SK-N-SH (cell line): ENCODE data around the gene SULT1A1. TPM values are rescaled to one million over a fixed set of nuclear protein-coding genes. Genes with fewer than 3 reads are reported as not detected.

ENCODE experiments used
- CTCF ChIA-PET: fragments of 300-600, 350-600 bp; formaldehyde crosslinking; extraction: SDS; loops from one replicate; lab custom pipeline; 2021; lab: Yijun Ruan, JAX
- POLR2A ChIA-PET: fragments of 350-600 bp; sonication (Branson Sonifier 250); formaldehyde crosslinking; extraction: SDS; loops from one replicate; lab custom pipeline; 2020; ENCODE audit warnings: antibody characterized with exemption, inconsistent platforms; lab: Yijun Ruan, JAX
- DNase-seq: peaks from one replicate; pipeline ENCODE4 v3.0.0; 2012
- H2AFZ ChIP-seq: fragments of 200-600 bp; sonication (generic); 2 replicates; pipeline ENCODE4 v1.8.1; 2016; ENCODE audit warnings: antibody characterized with exemption, mild to moderate bottlenecking, low read depth
- H3F3A ChIP-seq: fragments of 200-600 bp; sonication (generic); replicated peaks from 2 replicates; pipeline ENCODE3; 2016; ENCODE audit warnings: antibody characterized with exemption, mild to moderate bottlenecking; ENCODE audit not compliant: insufficient read depth
- H3K27ac ChIP-seq, 2 experiments: fragments of 200-500 bp in 1 of 2; fragments of 200-600 bp in 1 of 2; sonication (Bioruptor generic) in 1 of 2; sonication (generic), shearing (Covaris generic) in 1 of 2; 2 replicates each; pipeline versions ENCODE4 v1.5.1 to v1.6.1; 2014 to 2016; ENCODE audit warnings: low read depth in 2 of 2, inconsistent platforms in 1 of 2, low read length in 1 of 2, mild to moderate bottlenecking in 1 of 2, mixed read lengths in 1 of 2
- H3K27me3 ChIP-seq: fragments of 200-600 bp; sonication (generic), shearing (Covaris generic); 2 replicates; pipeline ENCODE4 v1.6.1; 2016; ENCODE audit warnings: mixed run types; ENCODE audit not compliant: insufficient read depth
- H3K36me3 ChIP-seq, 2 experiments: fragments of 200-500 bp in 1 of 2; fragments of 200-600 bp in 1 of 2; sonication (Bioruptor generic) in 1 of 2; sonication (generic) in 1 of 2; replicated peaks in 1 of 2; 2 replicates each; pipeline versions ENCODE3 to v1.5.1; 2014 to 2016; ENCODE audit warnings: low read length in 1 of 2, mild to moderate bottlenecking in 1 of 2; ENCODE audit not compliant: insufficient read depth in 2 of 2, control insufficient read depth in 1 of 2
- H3K4me1 ChIP-seq, 2 experiments: fragments of 200-500 bp in 1 of 2; fragments of 200-600 bp in 1 of 2; sonication (Bioruptor generic) in 1 of 2; sonication (generic), shearing (Covaris generic) in 1 of 2; 2 replicates each; pipeline versions ENCODE4 v1.5.1 to v1.6.1; 2014 to 2016; ENCODE audit warnings: low read depth in 1 of 2, low read length in 1 of 2, mixed run types in 1 of 2; ENCODE audit not compliant: insufficient read depth in 2 of 2, control insufficient read depth in 1 of 2
- H3K4me2 ChIP-seq: fragments of 200-600 bp; sonication (generic), shearing (Covaris generic); 2 replicates; pipeline ENCODE4 v1.6.1; 2017; ENCODE audit warnings: mixed run types
- H3K4me3 ChIP-seq, 2 experiments: fragments of 200-500 bp in 1 of 2; fragments of 200-600 bp in 1 of 2; sonication (Bioruptor generic) in 1 of 2; sonication (generic), shearing (Covaris generic) in 1 of 2; 2 replicates each; pipeline versions ENCODE4 v1.5.1 to v1.8.1; 2014 to 2016; ENCODE audit warnings: low read depth in 2 of 2, inconsistent platforms in 1 of 2, low read length in 1 of 2, mild to moderate bottlenecking in 1 of 2, mixed read lengths in 1 of 2, moderate library complexity in 1 of 2
- H3K79me2 ChIP-seq: fragments of 200-600 bp; sonication (generic); 2 replicates; pipeline ENCODE4 v1.8.1; 2017; ENCODE audit warnings: mild to moderate bottlenecking; ENCODE audit not compliant: insufficient read depth
- H3K9ac ChIP-seq: fragments of 200-600 bp; sonication (generic); 2 replicates; pipeline ENCODE4 v1.6.1; 2017; ENCODE audit warnings: mixed run types
- H3K9me2 ChIP-seq: fragments of 200-600 bp; sonication (generic); 2 replicates; pipeline ENCODE4 v1.6.1; 2017; ENCODE audit warnings: mixed run types
- H3K9me3 ChIP-seq: fragments of 200-600 bp; sonication (generic); 2 replicates; pipeline ENCODE4 v1.6.1; 2017; ENCODE audit warnings: mixed run types, mild to moderate bottlenecking, moderate library complexity
- H4K20me1 ChIP-seq: fragments of 200-600 bp; sonication (generic); 2 replicates; pipeline ENCODE4 v1.6.1; 2017; ENCODE audit warnings: mild to moderate bottlenecking, mixed run types; ENCODE audit not compliant: insufficient read depth
- EP300 ChIP-seq, 2 experiments: IDR thresholded peaks; 2 replicates each; pipeline versions ENCODE4 v1.4.0 to v1.6.1; 2012; ENCODE audit warnings: borderline replicate concordance in 1 of 2, low read depth in 1 of 2, low read length in 1 of 2
- FOXJ3 ChIP-seq: sonication (generic); formaldehyde crosslinking; IDR thresholded peaks from 2 replicates; pipeline ENCODE4 v1.5.1; 2020; ENCODE audit warnings: mild to moderate bottlenecking, missing genetic modification reagents
- JUND ChIP-seq: IDR thresholded peaks from 2 replicates; pipeline ENCODE4 v1.4.0; 2012
- MEF2A ChIP-seq: IDR thresholded peaks from 2 replicates; pipeline ENCODE4 v1.4.0; 2012; ENCODE audit warnings: low read depth, borderline replicate concordance
- MXI1 ChIP-seq: IDR thresholded peaks from 2 replicates; pipeline ENCODE4 v1.6.1; 2012; ENCODE audit warnings: mild to moderate bottlenecking, low read depth, low read length, improper control_type of control experiment
- NRF1 ChIP-seq: IDR thresholded peaks from 2 replicates; pipeline ENCODE4 v1.6.1; 2012; ENCODE audit warnings: low read depth, mild to moderate bottlenecking, low read length
- RAD21 ChIP-seq: IDR thresholded peaks from 2 replicates; pipeline ENCODE4 v1.6.1; 2012; ENCODE audit warnings: mild to moderate bottlenecking, low read length
- RFX5 ChIP-seq: IDR thresholded peaks from 2 replicates; pipeline ENCODE4 v1.6.1; 2012; ENCODE audit warnings: mild to moderate bottlenecking, improper control_type of control experiment, low read length
- RXRA ChIP-seq: IDR thresholded peaks from 2 replicates; pipeline ENCODE4 v1.4.0; 2012; ENCODE audit warnings: low read depth, mild to moderate bottlenecking, borderline replicate concordance
- TAF1 ChIP-seq: IDR thresholded peaks from 2 replicates; pipeline ENCODE4 v1.6.1; 2012; ENCODE audit warnings: low read depth, mild to moderate bottlenecking, low read length, moderate library complexity, borderline replicate concordance
- TEAD4 ChIP-seq: IDR thresholded peaks from 2 replicates; pipeline ENCODE4 v1.4.0; 2012; ENCODE audit warnings: mild to moderate bottlenecking, borderline replicate concordance; ENCODE audit not compliant: insufficient read depth
- WGBS: methylation state at CpG from one replicate; pipeline ENCODE4 v1.1.6; 2017; ENCODE audit warnings: low lambda C conversion rate; 5-methylcytosine and 5-hydroxymethylcytosine counted together
- polyA plus RNA-seq, 3 experiments: library from polyadenylated mRNA; depleted of rRNA; stranded (reverse); fragments of >200 nt; gene quantifications; 2 replicates each; pipeline ENCODE4 v1.2.3, GENCODE V29; 2012
- TF ChIP-seq, protein P1 (sequence below): fragments of 150-350 bp; IDR thresholded peaks from 2 replicates; pipeline ENCODE4 v1.6.1; 2016; ENCODE audit warnings: mild to moderate bottlenecking, low read depth, low read length
- TF ChIP-seq, protein P2 (sequence below): IDR thresholded peaks from 2 replicates; pipeline ENCODE4 v1.6.1; 2012; ENCODE audit warnings: mild to moderate bottlenecking, low read depth, low read length, moderate library complexity

The SULT1A1 gene
- polyA plus RNA-seq, 1 of the 3 experiments (the other 2 are of a cell fraction) = 0.13 TPM

DNA sequence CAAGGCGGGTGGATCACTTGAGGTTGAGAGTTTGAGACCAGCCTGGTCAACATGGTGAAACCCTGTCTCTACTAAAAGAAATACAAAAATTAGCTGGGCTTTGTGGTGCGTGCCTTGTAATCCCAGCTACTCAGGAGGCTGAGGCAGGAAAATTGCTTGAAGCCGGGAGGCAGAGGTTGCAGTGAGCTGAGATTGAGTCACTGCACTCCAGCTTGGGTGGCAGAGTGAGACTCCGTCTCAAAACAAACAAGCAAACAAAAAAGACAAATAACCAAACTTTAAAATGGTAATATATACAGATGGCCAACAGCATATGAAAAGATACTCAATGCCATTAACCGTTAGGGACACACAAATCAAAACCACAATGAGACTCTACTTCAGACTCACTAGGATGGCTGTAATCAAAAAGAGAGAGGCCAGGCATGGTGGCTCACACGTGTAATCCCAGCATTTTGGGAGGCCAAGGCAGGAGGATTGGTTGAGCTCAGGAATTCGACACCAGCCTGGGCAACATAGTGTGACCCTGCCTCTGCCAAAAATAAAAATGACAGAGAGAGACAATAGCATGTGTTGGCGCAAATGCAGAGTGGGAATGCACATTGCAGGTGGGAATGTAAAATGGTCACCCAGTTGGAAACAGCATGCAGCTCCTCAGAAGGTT is 34.3 kb downstream of the SULT1A1 start:
- no peak for DNase-seq
- H3K79me2 ChIP-seq = no peaks in the 10 kb centered on the region; the same call in 1 of the 2 replicates
- H3K4me2 ChIP-seq = no peak overlapping the region
- H3K4me3 ChIP-seq = no peak overlapping the region
- H3K9ac ChIP-seq = no peak overlapping the region
- no peaks in the 10 kb centered on the region for H3F3A ChIP-seq
- 92% methylated on average over 8 of the region's 8 CpGs for WGBS
- H3K9me2 ChIP-seq = no peaks in the 10 kb centered on the region
- H3K27ac ChIP-seq = no peak overlapping the region
- H4K20me1 ChIP-seq = no peaks in the 10 kb centered on the region
- TF ChIP-seq TEAD4 (no peak), NRF1 (no peak), TAF1 (no peak), EP300 (IDR thresholded peaks at IDR 0.05; ENCODE audit: borderline replicate concordance in 1 of 2, low read depth in 1 of 2, low read length in 1 of 2) (no peak), MEF2A (no peak), RFX5 (no peak), RXRA (no peak), MXI1 (no peak), FOXJ3 (CRISPR knock-in tag) (no peak), RAD21 (no peak), JUND (no peak)
- TF ChIP-seq, protein P1, sequence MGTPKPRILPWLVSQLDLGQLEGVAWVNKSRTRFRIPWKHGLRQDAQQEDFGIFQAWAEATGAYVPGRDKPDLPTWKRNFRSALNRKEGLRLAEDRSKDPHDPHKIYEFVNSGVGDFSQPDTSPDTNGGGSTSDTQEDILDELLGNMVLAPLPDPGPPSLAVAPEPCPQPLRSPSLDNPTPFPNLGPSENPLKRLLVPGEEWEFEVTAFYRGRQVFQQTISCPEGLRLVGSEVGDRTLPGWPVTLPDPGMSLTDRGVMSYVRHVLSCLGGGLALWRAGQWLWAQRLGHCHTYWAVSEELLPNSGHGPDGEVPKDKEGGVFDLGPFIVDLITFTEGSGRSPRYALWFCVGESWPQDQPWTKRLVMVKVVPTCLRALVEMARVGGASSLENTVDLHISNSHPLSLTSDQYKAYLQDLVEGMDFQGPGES = no peak
- TF ChIP-seq, protein P2, sequence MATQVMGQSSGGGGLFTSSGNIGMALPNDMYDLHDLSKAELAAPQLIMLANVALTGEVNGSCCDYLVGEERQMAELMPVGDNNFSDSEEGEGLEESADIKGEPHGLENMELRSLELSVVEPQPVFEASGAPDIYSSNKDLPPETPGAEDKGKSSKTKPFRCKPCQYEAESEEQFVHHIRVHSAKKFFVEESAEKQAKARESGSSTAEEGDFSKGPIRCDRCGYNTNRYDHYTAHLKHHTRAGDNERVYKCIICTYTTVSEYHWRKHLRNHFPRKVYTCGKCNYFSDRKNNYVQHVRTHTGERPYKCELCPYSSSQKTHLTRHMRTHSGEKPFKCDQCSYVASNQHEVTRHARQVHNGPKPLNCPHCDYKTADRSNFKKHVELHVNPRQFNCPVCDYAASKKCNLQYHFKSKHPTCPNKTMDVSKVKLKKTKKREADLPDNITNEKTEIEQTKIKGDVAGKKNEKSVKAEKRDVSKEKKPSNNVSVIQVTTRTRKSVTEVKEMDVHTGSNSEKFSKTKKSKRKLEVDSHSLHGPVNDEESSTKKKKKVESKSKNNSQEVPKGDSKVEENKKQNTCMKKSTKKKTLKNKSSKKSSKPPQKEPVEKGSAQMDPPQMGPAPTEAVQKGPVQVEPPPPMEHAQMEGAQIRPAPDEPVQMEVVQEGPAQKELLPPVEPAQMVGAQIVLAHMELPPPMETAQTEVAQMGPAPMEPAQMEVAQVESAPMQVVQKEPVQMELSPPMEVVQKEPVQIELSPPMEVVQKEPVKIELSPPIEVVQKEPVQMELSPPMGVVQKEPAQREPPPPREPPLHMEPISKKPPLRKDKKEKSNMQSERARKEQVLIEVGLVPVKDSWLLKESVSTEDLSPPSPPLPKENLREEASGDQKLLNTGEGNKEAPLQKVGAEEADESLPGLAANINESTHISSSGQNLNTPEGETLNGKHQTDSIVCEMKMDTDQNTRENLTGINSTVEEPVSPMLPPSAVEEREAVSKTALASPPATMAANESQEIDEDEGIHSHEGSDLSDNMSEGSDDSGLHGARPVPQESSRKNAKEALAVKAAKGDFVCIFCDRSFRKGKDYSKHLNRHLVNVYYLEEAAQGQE = no peak
- TF ChIP-seq, all 33 proteins: peak for 0
- ChIA-PET CTCF (interaction anchor here (1.1 kb wide), 1 partner anchor 12 kb away, joined by 3 read pairs; no protein-coding TSS in a partner anchor), POLR2A (no interaction called here)
- Histone ChIP-seq H3K9me3 (no peaks in the 10 kb centered on the region), H2AFZ (no peak overlapping the region), H3K36me3 (no peaks in the 10 kb centered on the region), H3K27me3 (no peaks in the 10 kb centered on the region), H3K4me1 (peaks cover 0 to 8% of the 10 kb centered on the region in 2 experiments; a peak in 1 of 4 replicates)
